ENCODE results near the gene IPO4. TPM values are rescaled to one million over a fixed set of nuclear protein-coding genes. Genes with fewer than 3 reads are reported as not detected.

The IPO4 gene
- total and polyA plus RNA-seq, 2 of the 8 experiments (the other 6 are each of a cell fraction or from before 2014, with no cell fraction given) = 55.5 to 108 TPM

DNA sequence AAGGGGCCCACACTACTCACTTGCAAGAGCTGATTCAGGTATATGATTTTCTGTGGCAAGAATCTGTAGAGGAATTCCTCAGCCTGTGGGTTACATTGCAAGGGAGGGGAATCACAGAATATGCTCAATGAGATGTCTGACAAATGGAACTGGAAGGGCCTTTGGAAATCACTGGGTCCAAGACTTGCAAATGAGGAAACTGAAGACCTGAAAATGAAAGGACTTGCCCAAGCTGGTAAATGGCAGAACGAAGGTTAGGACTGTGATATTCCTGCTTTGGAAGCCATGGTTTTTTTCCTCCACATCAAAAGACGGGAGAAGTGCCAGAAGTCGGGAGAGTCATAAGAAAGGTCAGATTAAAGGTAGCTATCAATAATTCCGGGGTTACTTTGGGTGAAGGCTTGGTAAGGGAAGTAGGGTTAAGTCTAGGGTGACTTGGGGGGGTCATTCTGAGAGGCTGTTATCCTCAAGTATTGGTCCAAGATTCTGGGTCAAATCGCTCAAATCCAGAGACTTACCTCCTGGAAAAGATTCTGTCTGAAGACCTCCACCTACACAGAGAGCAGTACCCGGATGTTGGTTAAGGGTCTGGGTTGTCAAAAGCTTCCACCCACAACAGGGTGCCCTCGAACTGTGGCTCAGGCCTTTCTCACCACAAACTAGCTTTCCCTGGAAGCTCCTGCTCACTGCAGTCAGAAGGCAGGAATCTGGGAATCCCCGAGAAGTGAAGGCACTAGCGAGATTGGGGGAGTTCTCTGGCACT, 42.7 kb downstream of the IPO4 start:
- Histone ChIP-seq H4K5ac (ENCODE audit: insufficient read length, low read depth, low read length) (peak overlapping the region; percentile 2), H3K9me3 (ENCODE audit: insufficient read depth in 2 of 2, low read depth in 1 of 2, low read length in 1 of 2) (no peaks in the 10 kb centered on the region), H3K23me2 (ENCODE audit: low read depth, low read length) (peaks cover 11% of the 10 kb centered on the region), H3K27me3 (replicated peaks in 1 of 4; ENCODE audit: control insufficient read depth in 3 of 4, extremely low read depth in 1 of 4, insufficient read depth in 3 of 4, low read length in 3 of 4) (no peaks in the 10 kb centered on the region), H4K91ac (replicated peaks; ENCODE audit: insufficient read length, low read length) (no peak overlapping the region), H3K23ac (ENCODE audit: insufficient read length) (no peak overlapping the region), H3K4ac (replicated peaks; ENCODE audit: insufficient read length, low read depth, low read length) (no peak overlapping the region), H4K8ac (ENCODE audit: extremely low read depth, insufficient read depth, low read length) (no peak overlapping the region), H3K4me3 (ENCODE audit: extremely low read depth in 1 of 4, insufficient read depth in 2 of 4, low read depth in 3 of 4, low read length in 4 of 4) (peak overlapping the region; percentile 84 to 98 (median 90)), H3K18ac (ENCODE audit: extremely low read depth, low read length) (no peak overlapping the region), H3K27ac (ENCODE audit: low read depth, low read length) (0 out of 2 replicates have a peak overlapping the region, but pooled peaks have one; percentile 39), H2BK120ac (replicated peaks; ENCODE audit: low read depth, low read length) (no peak overlapping the region), H3K14ac (ENCODE audit: insufficient read length) (no peak overlapping the region), H4K20me1 (replicated peaks in 1 of 2; ENCODE audit: control insufficient read depth in 1 of 2, insufficient read depth in 2 of 2, low read length in 2 of 2) (peaks cover 0 to 16% of the 10 kb centered on the region in 2 experiments), H3K79me1 (ENCODE audit: low read depth, low read length) (peaks cover 8% of the 10 kb centered on the region; the same call in 1 of the 2 replicates), H3K79me2 (ENCODE audit: control insufficient read depth in 1 of 2, insufficient read depth in 2 of 2, low read length in 2 of 2) (peaks cover 0 to 28% of the 10 kb centered on the region in 2 experiments; a peak in 3 of 4 replicates), H3K56ac (replicated peaks; ENCODE audit: insufficient read length, low read depth, low read length) (peak overlapping the region; percentile 38), H3K36me3 (ENCODE audit: control insufficient read depth in 2 of 4, insufficient read depth in 4 of 4, low read length in 3 of 4) (peaks cover 5 to 24% (median 18%) of the 10 kb centered on the region in 4 experiments), H3K4me2 (ENCODE audit: insufficient read depth in 1 of 2, low read depth in 2 of 2, low read length in 2 of 2) (peak overlapping the region; percentile 70 to 83), H3K4me1 (replicated peaks in 1 of 4; ENCODE audit: control insufficient read depth in 3 of 4, insufficient read depth in 4 of 4, low read length in 3 of 4) (peaks cover 0 to 10% (median 8%) of the 10 kb centered on the region in 4 experiments; a peak in 5 of 7 replicates), H2BK5ac (ENCODE audit: low read depth, low read length) (peak overlapping the region; percentile 60; the same call in 1 of the 2 replicates), H2BK15ac (ENCODE audit: low read length) (no peak overlapping the region), H2AK5ac (ENCODE audit: low read depth, low read length) (no peak overlapping the region), H2AFZ (ENCODE audit: low read length) (peak overlapping the region; percentile 83; the same call in 1 of the 2 replicates), H2BK12ac (ENCODE audit: low read depth, low read length) (no peak overlapping the region), H3K9ac (replicated peaks in 1 of 4; ENCODE audit: extremely low read depth in 1 of 4, low read depth in 3 of 4, low read length in 3 of 4) (peak overlapping the region in 3 of 4 experiments; percentile 56 to 70 (median 69); a peak in 5 of 7 replicates), H2BK20ac (ENCODE audit: low read length) (no peak overlapping the region)
- no peak for FAIRE-seq
- no peak for DNase-seq (ENCODE audit: low read depth in 1 of 2, low spot score in 2 of 2)
- ChIA-PET CTCF (ENCODE audit: partially characterized antibody) (interaction anchor here (0.8 to 3.7 kb wide), 7 partner anchors 8 to 88 kb away, joined by 3 to 24 read pairs (median 4); partner anchors contain the start of genes DCAF11 and IRF9), POLR2A (ENCODE audit: partially characterized antibody) (interaction anchor here (0.6 to 9.6 kb wide), 18 partner anchors 9 to 1177 kb away, joined by 3 to 86 read pairs (median 5); partner anchors contain the start of genes CHMP4A, DCAF11, DHRS1 and IRF9)
- WGBS, 2 experiments (ENCODE audit: extremely low coverage in 1 of 2, insufficient coverage in 1 of 2, insufficient read length in 1 of 2, insufficient replicate concordance in 2 of 2, low coverage in 1 of 2, low lambda C conversion rate in 2 of 2, missing lambda C conversion rate in 1 of 2) = 48% methylated on average over 9 of the region's 9 CpGs; no CpG with 5 or more reads in 1 of the 2 experiments
- TF ChIP-seq KDM4A (IDR thresholded peaks at IDR 0.05; ENCODE audit: low read depth, low read length, severe bottlenecking) (peak; percentile 18), SIN3A (conservative IDR thresholded peaks at IDR 0.05 in 1 of 2, IDR thresholded peaks at IDR 0.05 in 1 of 2; ENCODE audit: low read depth in 1 of 2, low read length in 2 of 2) (0 out of 4 replicates have a peak, but pooled peaks of 1 of the 2 experiments have one; percentile 48), CBX5 (IDR thresholded peaks at IDR 0.05; ENCODE audit: low read depth, low read length) (no peak), CTCF (IDR thresholded peaks at IDR 0.05; ENCODE audit: control extremely low read depth in 1 of 3, insufficient read depth in 1 of 3, low read depth in 1 of 3, low read length in 3 of 3) (no peak)

Measured in H1 (cell line).